HG03558 (cell line): ENCODE measurements around the gene ADGRB2.
"Not testable (repeated sequence)": the region's sequence is repeated elsewhere in the genome, so short reads cannot be mapped to it uniquely, and the experiment has no call there.

Experiments used
- ATAC-seq: cut with Tn5 transposase; IDR thresholded peaks from one replicate; pipeline ENCODE4 v1.9.1; 2021; ENCODE audit warnings: moderate number of reproducible peaks; ENCODE audit not compliant: unreplicated experiment; ENCODE audit errors: extremely low read depth

Gene ADGRB2

DNA sequence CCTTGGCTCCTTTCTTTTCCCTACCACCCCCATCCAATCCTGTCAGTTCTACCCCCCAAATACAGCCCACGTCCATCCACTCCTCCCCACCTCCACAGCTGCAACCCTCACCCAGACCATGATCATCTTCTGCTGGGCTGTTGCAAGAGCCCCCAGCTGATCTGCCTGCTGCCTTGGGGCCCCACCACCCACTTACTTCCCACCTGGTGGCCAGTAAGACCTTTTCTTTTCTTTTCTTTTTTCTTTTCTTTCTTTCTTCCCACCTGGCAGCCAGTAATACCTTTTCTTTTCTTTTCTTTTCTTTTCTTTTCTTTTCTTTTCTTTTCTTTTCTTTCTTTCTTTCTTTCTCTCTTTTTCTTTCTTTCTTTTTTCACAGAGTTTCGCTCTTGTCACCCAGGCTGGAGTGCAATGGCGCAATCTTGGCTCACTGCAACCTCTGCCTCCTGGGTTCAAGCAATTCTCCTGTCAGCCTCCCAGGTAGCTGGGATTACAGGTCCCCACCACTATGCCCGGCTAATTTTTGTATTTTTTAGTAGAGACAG, 57.0 kb downstream of the ADGRB2 start:
- ATAC-seq = not testable (repeated sequence)

DNA sequence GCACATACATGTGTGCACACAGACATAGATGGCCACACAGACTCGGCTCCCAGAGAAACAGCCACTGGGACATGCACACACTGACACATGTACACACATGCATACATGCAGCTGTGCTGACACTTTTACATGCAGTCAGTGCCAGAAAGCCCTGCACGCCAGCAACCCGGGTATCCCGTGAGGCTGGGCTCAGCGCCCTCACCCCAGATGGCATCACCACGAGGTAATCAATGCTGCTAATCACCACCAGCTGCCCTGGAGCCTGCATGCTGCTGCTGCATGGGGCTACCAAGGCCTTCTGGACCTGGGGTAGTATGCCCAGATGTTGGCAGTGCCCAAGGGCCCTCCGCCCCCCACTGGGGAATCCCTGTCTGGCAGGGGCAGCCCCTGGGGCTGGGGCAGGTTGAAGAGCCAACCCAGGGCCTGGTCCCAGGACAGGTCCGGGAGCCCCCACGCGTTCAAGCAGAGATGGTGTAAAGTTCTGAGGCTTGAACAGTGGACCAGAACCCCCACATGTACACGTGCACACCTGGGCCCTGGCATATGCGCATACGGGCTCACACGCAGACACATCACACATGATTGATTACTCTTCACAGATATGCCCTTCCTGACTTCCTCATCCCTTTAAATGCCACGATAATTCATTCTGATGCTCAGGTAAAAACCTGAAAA, 57.6 kb downstream of the ADGRB2 start:
- no peak for ATAC-seq

DNA sequence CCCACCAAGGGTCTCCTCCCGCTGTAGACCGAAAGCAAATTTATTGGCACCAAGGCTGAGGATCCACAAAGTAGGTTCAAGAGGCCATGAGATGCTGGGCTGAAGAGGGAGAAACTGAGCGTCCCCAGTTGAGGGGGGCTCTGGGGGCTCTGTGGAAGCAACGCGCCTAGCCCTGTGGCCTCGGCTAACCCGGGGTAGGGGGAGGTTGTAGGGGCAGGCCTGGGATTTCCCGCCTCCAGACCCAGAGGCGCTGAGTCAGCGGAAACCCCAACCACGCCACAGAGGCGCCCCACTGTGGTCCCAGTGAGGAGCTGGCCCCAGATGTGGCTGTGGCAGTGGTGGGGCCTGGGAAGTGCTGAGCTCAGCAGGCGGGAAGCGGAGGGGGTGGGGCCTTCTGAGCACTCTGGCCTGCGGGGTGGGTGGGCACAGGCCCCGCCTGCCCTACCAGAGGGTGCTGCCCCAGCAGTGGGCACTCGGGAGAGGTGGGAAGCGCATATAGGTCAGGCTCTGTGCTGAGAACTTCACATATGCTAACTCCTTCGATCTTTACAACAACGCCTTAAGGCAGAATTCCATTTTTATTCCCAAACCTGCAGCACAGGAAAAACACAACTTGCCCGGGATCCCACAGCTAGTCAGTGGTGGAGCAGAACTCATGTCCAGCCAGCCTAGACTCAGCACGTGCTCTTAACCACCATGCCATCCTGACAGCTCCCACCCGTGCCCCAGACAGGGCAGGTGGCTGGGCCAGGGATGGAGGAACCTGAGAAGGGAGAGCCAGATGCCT, 58.9 kb downstream of the ADGRB2 start:
- ATAC-seq = no peak

DNA sequence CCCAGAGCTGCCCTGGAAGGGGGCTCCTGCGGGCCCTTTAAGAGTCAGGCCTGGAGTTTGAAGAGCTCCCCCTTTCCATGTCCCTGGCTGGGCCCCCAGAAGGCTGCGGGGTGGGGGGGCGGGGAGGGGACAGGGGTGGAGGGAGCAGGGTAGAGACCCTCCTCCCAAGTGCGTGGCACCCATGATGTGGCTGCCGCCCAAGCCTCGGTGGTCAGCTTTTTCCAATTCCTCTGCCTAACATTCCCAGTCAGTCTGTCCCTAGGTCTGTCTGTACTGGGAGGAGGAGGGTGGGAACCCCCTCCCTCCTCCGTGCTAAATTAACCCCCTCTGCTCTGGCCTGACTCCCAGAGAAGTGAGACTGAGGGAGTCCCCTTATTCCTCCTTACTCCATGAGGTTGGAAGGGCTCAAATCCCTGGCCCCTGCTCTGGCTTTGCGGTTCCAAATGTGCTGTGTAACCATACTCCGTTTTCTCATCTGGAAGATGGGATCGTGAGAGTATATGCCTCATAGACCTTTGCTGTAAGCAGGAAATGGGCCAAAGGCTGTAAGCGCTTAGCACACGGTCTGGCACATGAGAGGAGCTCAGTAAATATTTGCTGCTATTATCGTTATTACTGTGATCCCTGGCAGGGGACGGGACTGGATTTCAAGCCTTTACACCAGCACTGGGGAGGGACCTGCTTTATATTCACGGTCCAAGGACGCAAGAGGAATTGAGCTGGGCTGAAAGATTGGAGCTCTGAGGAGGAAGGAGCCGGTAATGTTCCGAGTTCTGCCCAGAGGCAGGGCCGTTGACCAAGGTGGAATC, 59.7 kb downstream of the ADGRB2 start:
- no peak for ATAC-seq

DNA sequence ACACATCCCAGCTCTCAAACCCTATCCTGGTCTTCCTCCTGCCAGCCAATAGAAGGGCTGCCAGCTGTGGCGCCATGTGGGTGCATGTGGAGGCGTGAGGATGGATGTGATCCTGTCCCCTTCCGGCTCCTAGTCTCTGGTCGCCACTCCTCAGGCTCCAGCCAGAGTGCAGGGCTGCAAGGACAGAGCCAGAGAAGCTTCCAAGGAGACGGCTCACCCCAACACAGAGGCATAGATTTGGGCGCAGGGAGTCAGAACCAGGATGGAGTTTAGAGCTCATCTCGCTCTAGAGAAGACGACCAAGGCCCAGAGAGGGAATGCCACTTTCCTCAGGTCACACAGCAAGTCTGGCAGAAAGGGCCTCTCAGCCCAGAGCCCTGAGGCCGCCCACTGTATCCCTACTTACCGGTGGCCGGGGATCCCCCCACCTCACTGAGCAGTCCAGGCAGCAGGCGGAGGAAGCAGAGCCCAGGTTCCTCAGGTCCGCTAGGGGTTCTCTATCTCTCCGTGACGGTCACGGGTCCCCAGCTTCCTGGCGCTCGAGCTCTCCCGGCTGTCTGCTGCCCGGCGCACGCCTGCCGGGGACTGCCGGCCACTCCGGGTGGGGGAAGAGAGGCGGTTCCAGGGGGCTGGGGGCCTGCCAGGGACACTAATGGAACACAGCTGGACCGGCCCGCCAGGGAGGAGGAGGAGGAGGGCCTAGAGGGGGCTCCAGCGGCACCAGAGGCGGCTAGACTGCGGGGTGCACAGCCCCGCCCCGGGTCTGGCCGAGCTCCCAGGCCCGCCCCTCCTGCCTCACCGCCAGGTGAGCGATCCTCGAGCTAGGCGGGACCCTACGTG, 60.5 kb downstream of the ADGRB2 start, which contains the start of gene COL16A1:
Gene COL16A1, minus strand, starts transcription at position 587 of the 840 bp plus-strand sequence. CDS start 1,824 bp downstream, outside the sequence.
- no peak for ATAC-seq

DNA sequence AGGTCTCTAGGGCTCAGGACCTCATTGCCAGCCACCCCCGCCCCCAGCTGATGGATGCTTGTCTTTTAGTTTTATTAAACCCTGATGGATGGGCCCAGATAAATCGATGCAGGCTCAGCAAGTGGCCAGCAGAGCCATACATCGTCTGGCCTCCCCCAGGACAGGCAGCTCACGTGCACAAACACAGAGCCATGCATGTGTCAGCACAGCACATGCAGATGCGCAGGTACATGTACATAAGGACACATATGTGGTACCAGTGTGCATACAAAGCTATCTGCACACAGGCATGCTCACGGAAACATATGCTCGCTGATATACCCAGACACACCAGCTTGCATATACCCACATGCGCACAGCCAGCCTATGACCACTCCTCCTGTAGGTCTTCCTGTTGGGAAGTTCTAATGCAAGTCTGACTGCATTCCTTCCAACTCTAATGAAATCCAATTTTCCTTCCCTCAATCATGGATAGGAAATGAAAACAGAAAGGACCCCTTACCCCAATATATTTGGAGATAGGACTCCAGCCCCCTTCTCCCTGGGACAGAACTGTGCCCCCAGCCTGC, 61.2 kb downstream of the ADGRB2 start:
- ATAC-seq = no peak

DNA sequence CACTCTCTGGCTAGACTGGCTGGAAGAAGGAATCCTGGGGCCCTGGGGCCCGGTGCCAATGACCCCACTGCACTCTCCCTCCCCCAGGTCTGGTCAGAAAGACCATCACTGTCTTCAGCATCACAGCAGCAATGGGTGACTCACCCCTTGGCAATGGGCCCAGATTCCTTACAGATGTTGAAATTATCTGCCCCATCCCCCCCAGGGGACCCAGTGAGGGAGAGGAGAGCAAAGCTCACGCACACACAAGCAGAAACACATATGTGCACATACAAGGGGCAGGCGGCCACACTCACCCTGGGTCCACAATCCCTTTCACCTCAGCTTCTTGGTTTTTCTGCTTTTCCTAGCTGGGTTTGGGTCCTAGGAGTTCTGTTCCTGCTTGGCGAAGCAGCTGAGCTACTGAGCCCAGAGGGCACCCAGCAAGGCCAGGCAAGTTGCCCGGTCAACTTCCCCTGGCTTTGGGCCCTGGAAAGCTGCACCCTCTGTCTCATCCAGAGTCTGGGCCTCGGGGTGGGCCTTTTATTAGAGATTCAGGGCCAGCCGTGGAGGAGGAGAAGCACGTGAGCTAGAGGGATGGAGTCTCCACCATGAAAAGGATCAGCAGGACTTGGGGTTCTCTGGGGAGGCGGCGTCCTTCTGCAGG, 62.9 kb downstream of the ADGRB2 start:
- no peak for ATAC-seq

DNA sequence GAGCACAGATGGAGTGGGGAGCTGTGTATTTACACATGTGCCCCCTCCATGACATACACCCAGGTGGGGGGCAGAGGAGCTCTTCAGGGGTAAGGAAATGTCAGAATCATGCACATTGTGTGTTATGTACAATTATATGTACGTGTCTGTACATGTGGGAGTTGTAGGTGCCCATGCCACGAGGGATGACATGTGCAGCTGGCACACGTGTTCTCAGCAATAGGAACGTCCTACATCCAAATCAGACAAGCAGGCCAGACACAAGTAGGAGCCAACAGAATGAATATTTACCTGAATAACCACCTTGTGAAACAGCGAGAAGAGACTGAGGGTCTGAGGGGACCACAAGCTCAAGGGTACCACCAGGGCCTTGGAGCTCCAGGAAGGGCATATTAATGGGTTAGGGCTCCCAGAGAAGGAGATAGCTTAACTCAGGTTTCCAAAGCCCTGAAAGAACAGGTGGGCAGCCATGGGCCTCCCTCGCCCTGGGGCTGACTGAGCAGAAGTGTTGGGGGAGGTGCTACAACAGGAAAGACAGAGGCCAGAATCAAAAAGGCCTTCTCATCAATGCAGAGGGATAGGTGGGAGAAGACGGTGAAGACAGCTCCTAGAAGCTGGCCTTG, 63.6 kb downstream of the ADGRB2 start:
- ATAC-seq = no peak

DNA sequence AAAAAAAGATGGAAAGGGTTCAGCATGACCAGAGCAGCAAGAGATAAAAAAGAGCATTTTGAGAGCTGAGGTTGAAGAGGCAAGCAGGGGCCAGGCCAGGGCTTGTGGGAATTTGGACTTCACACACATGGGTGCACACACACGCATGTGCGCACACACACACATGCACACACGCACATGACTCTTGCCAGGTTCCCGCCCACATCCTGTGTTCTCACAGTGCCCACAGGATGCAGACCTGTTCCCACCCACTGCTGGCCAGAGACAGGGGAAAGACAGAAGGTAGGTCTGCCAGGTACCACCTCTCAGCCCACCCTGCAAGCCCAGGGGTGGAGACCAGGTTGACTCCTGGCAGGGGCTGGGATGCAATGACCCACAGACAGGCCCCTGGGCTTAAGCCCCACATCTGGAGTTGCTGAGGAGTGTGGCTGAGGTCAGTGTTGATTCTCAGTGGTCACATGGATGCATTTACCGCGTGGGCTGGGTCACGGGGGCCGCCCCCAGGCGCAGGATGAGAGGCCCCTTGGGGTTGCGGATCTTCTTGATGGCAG, 64.7 kb downstream of the ADGRB2 start:
- ATAC-seq = no peak

DNA sequence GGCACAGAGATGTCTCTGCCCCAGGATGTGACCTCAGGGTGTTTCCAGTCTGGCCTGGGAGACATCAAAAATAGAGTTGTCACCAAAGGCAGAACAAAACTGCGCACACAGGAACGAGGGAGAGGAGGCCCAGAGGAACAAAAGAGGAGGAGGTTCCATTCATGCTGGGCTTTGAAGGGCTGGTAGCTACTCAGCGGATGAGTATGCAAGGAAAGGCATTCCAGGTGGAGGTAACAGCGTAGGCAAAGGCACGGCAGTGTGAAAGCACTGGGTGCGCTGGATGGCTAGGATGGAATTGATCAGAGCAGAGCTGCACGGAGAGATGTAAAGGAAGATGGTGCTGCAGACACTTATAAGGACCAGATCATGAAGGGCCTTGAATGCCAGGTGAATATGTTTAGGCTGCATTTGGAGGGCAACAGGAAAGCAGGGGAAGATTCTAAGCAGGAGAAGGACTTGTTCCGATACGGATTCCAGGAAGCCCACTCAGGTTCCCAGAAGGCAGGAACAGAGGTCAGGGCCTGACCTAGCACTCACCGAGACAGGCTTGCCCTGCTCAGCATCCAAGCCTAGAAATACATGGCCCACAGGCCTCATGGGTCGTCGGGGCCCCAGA, 66.7 kb downstream of the ADGRB2 start:
- ATAC-seq = no peak

DNA sequence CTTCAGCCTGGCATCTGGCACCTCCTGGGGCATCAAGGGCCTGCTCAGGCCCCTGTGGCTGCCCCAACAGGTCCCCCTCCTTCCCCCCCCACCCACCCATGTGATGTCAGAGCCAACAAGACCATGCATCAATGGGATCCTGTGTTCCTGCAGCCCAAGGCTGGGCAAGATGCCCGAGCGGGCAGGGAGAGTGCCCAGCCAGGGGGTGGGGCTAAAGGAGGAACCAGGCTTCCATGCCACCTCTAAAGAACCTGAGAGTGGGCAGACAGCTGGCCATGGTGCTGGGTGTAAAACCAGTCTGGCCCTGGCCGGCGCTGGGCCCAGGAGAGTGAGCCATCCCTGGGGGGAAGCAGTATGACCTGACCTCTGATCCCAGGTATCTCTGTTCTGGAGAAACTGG, 67.9 kb downstream of the ADGRB2 start:
- no peak for ATAC-seq

DNA sequence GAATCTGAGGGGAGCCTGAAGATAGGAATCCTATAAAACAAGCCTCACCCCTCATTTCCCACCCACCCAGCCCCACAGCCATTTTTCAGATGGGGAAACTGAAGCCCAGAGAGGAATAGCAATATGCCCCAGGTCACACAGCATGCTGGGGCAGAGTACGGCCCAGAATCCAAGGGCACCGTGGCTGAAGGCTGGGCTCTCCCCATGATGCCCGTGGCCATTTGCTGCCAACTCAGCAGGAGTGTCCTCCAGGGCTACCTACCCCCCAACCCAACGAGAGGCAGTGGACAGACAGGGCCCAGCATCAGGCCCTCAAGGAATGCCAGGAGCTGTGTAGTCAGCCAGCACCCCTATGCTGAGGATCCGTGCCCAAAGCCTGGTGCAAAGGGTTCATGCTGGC, 68.8 kb downstream of the ADGRB2 start:
- no peak for ATAC-seq

DNA sequence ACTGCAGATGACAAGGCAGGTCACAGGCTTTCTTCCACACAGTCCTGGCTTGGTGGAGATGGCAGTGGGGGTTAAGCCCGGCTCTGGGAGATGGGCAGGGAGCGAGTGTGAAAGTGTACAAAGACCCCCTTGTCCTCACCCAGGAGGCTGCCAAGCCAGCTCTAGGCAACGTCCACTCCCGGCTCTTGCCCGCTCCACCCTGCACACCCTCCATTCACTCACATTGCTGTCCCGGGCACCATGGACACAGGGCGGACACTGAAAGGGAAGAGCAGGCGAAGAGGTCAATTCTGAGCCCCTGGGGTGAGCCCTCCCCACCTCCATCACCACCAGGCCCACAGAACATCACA, 69.2 kb downstream of the ADGRB2 start:
- ATAC-seq = no peak

DNA sequence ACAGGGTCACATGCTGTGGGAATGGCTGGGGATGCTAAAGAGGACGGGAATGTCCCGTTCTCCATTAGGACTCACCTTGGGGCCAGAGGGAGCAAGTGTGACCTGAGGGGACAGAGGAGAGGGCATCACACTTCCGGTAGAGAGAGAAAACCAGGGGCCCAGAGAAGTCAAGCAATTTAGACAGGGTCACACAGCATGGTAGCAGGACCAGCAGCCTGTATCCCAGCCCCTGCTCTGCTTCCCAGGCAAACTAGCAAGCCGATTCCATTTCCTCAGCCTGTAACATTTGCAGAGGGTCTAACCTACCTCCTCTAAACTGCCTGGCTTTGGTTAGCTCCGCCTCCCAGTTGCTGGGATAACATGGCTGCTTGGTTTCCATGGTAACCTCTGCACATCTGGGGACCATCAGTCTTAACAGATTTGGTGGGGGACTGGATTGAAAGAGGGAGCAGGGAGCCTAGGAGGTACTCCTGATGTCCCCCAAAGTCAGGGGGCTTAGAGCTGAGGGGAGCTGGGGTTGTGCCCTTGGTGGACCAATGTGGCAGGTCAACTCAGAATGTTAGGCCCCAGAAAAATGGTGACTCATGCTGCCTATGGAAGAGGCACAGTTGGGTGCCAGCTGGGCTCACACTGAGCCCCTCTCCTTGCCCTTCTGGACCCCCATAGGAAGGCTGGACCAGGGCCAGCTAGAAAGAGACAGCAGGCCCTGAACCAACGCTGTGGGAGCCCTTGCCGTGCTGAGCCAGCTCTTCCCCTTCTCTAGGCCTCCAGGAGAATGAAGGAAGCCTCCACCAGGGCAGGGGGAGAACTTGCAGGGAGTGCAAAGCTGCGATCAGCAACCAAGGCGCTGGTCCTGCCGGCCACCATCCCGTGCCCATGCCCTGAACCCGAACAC, 69.8 kb downstream of the ADGRB2 start:
- ATAC-seq = no peak

DNA sequence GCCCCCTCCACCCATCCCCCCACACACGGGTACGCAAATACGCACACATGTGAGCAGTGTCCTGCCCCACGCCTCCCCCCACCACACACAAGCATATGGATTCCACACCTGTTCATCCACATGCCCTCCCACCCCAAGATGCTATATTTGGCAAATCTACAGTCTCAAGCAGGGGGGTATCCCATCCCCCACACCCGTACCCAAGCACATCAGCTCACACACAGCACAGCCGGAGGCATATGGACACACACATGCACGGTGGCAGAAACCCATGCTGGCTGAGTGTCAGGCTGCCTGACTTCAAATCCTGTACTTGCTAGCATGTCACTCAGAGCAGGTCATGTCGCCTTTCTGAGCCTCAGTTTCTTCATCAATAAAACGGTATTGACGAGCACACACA, 70.9 kb downstream of the ADGRB2 start:
- no peak for ATAC-seq

DNA sequence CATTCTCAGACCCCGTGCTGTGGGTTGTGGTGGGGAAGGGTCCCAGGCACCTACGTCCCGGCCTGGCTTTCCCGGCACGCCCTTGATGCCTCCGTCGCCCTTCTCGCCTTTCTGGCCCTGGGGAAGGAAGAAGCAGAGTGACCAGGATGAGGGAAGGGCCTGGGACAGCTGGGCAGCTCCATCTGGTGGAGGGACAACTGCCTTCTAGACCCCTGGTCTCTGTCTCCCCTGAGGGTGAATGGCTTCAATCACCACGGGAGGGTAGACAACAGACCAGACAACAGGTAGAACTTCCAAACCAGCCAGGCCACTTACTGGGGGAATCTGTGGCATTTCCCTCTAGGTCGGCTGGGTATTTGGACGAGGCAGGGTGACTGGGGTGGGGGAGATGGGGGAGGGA, 72.2 kb downstream of the ADGRB2 start:
- ATAC-seq = no peak

DNA sequence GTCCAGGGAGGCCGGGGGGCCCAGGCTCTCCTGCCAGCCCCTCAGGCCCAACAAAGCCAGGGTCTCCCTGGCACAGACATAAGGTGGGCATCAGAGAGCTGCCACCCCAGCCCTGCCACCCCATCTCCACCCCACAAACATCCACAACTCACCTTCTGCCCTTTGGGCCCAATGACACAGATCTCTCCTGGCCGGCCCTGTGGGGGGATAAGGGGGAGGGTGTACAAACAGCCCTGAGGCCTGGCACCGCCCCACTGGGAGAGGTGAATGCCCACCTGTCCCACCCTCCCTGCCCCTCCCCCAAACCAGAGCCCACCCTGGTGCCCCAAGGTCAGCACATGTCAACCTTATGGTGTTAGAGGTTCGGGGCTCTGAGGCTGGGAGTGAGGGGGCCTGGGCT, 72.7 kb downstream of the ADGRB2 start:
- ATAC-seq = no peak
